Stimulated activated CD4-positive, alpha-beta T cell treated with anti-CD3 and anti-CD28 coated beads, Interleukin-2, amount 100 ng/mL, for 24 hours (primary cell): ENCODE data around the gene CADM1.

Experiments
- DNase-seq, 2 donors: peaks; one replicate each; pipeline ENCODE4 v3.0.0-alpha.2; 2020

Gene CADM1

GRCh38 chr11:115134926-115135325, 369.3 kb downstream of the CADM1 start:
- no peak for DNase-seq

- no peak for DNase-seq
Measured at GRCh38 chr11:115133475-115134209, 370.6 kb downstream of the CADM1 start.

GRCh38 chr11:115132436-115133228, 371.6 kb downstream of the CADM1 start:
- DNase-seq, result peak in 1 of 2 donors; percentile 7

GRCh38 chr11:115129473-115130289, 374.5 kb downstream of the CADM1 start:
- DNase-seq, result no peak

GRCh38 chr11:115128226-115128625, 376.0 kb downstream of the CADM1 start:
- no peak for DNase-seq

GRCh38 chr11:115127790-115128189, 376.4 kb downstream of the CADM1 start:
- DNase-seq, result no peak

- no peak for DNase-seq
Measured at GRCh38 chr11:115126515-115127208, 377.6 kb downstream of the CADM1 start.

DNA sequence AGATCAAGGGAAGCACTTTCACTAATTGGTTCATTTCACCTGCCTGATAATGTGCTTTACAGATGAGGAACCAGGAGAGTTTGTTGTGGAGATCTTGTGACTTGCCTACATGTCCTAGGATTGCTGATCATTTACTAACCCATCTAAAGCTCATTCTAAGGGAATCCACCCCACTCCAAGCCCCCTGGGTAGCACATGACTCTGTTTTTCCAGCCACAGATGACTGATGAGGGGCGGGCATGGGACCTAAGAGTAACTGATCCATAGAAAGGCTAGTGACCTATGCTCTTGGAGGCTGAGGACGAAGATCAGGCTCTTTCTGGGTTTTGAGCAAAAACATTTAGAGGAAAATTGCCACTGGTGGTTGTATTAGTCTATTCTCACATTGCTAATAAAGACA, 378.1 kb downstream of the CADM1 start:
- no peak for DNase-seq

GRCh38 chr11:115124786-115125185, 379.4 kb downstream of the CADM1 start:
- no peak for DNase-seq

- DNase-seq, result no peak
Measured at GRCh38 chr11:115123641-115124040, 380.6 kb downstream of the CADM1 start.

DNA sequence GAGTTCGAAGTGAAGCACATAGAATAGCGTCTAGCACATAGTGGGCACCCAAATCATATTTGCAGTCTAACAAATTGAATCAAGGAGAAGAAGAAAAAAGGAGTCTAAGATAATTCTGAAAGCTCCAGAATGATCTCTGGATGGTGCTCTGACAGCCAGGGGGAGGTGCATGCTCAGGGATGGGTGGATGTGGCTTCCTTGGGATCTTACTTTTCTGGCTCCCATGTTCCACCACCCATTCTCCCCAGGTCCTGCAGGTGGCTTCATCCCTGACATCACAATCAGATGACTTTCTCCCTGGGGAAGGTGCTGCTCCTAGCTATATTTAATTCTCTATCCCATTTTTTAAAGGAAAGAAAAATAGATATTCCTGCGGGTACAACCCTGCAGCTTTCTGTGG, 381.9 kb downstream of the CADM1 start:
- no peak for DNase-seq
